NOMO-1 (cell line): ENCODE data around the gene ALDH8A1.
"Not testable (repeated sequence)": the region's sequence is repeated elsewhere in the genome, so short reads cannot be mapped to it uniquely, and the experiment has no call there.

Experiments
- DNase-seq, 2 experiments: peaks; one replicate each; lab custom pipeline; 2025; ENCODE audit not compliant: unreplicated experiment in 2 of 2; lab: John Stamatoyannopoulos, UW

ALDH8A1 gene

GRCh38 chr6:134918418-134918961 lies 31.4 kb downstream of the ALDH8A1 start:
- DNase-seq = no peak

- DNase-seq = no peak
Observed at GRCh38 chr6:134911547-134911946, 38.4 kb downstream of the ALDH8A1 start.

- no peak for DNase-seq
Observed at GRCh38 chr6:134910593-134910935, 39.3 kb downstream of the ALDH8A1 start.

- no peak for DNase-seq
Observed at GRCh38 chr6:134909701-134910592, 40.0 kb downstream of the ALDH8A1 start.

- peak in 1 of 2 experiments; percentile 41 for DNase-seq
Observed at GRCh38 chr6:134908906-134909516, 40.9 kb downstream of the ALDH8A1 start.

- DNase-seq = not testable (repeated sequence)
Observed at GRCh38 chr6:134904731-134905130, 45.2 kb downstream of the ALDH8A1 start.

- DNase-seq = no peak
Observed at GRCh38 chr6:134903448-134903847, 46.5 kb downstream of the ALDH8A1 start.

GRCh38 chr6:134902936-134903335 lies 47.0 kb downstream of the ALDH8A1 start:
- DNase-seq = no peak

GRCh38 chr6:134902074-134902861 lies 47.6 kb downstream of the ALDH8A1 start:
- DNase-seq = no peak

- no peak for DNase-seq
Observed at GRCh38 chr6:134898575-134898974, 51.3 kb downstream of the ALDH8A1 start.

GRCh38 chr6:134898166-134898565 lies 51.7 kb downstream of the ALDH8A1 start:
- not testable (repeated sequence) for DNase-seq

GRCh38 chr6:134896910-134897309 lies 53.0 kb downstream of the ALDH8A1 start:
- DNase-seq = no peak

- DNase-seq = no peak
Observed at GRCh38 chr6:134894800-134895199, 55.1 kb downstream of the ALDH8A1 start.

GRCh38 chr6:134892362-134892761 lies 57.5 kb downstream of the ALDH8A1 start:
- no peak for DNase-seq

GRCh38 chr6:134891633-134892032 lies 58.3 kb downstream of the ALDH8A1 start:
- no peak for DNase-seq

GRCh38 chr6:134888316-134888715 lies 61.6 kb downstream of the ALDH8A1 start:
- no peak for DNase-seq

GRCh38 chr6:134884752-134885151 lies 65.1 kb downstream of the ALDH8A1 start:
- DNase-seq = no peak

GRCh38 chr6:134883314-134883713 lies 66.6 kb downstream of the ALDH8A1 start:
- no peak for DNase-seq

GRCh38 chr6:134882426-134883038 lies 67.4 kb downstream of the ALDH8A1 start:
- peak; percentile 52 to 61 for DNase-seq

- DNase-seq = peak; percentile 9 to 35
Observed at GRCh38 chr6:134880487-134881190, 69.3 kb downstream of the ALDH8A1 start.
